ENCODE results near the gene CSTF2. TPM values are rescaled to one million over a fixed set of nuclear protein-coding genes. Genes with fewer than 3 reads are reported as not detected.
A peak's percentile ranks its signal among the peaks of the same experiment; 100 is the strongest.

Gene CSTF2
- total and polyA plus RNA-seq, 2 donors (not counting 1 experiment from before 2014, with no cell fraction given) = 11.4 to 16.3 TPM

- H3K27ac ChIP-seq (ENCODE audit: insufficient read depth, low read length) = no peak overlapping the region
- peak; percentile 1 to 13 for DNase-seq (ENCODE audit: low read depth in 2 of 2)
Observed at GRCh38 chrX:100829730-100830129, 9.5 kb downstream of the CSTF2 start.

GRCh38 chrX:100830143-100830542 lies 10.0 kb downstream of the CSTF2 start:
- TF ChIP-seq EZH2 (IDR thresholded peaks at IDR 0.05; ENCODE audit: low read length, missing control alignments) = no peak
- no peak for TF ChIP-seq CTCF (conservative IDR thresholded peaks at IDR 0.05 in 1 of 2, IDR thresholded peaks at IDR 0.05 in 1 of 2; ENCODE audit: low read depth in 1 of 2, low read length in 2 of 2)
- H3K27me3 ChIP-seq (ENCODE audit: control insufficient read depth, insufficient read depth, low read length) = no peaks in the 10 kb centered on the region
- H3K9me3 ChIP-seq (ENCODE audit: control insufficient read depth, insufficient read depth, low read depth, low read length) = no peaks in the 10 kb centered on the region
- no peak overlapping the region for H2AFZ ChIP-seq (ENCODE audit: low read length)
- H3K4me1 ChIP-seq (ENCODE audit: control insufficient read depth, extremely low read depth, insufficient read depth, low read length) = no peaks in the 10 kb centered on the region
- H3K4me3 ChIP-seq (replicated peaks in 1 of 4; ENCODE audit: control extremely low read depth in 1 of 4, insufficient read depth in 1 of 4, low read depth in 3 of 4, low read length in 4 of 4) = no peak overlapping the region
- no peaks in the 10 kb centered on the region for H3K79me2 ChIP-seq (ENCODE audit: control insufficient read depth, insufficient read depth, low read length)
- H3K4me2 ChIP-seq (ENCODE audit: extremely low read depth, insufficient read depth, low read length) = no peak overlapping the region
- H4K20me1 ChIP-seq (ENCODE audit: control insufficient read depth, extremely low read depth, insufficient read depth, low read length) = no peaks in the 10 kb centered on the region
- H3K9ac ChIP-seq (ENCODE audit: insufficient read depth, low read length) = no peak overlapping the region
- no peaks in the 10 kb centered on the region for H3K36me3 ChIP-seq (ENCODE audit: control insufficient read depth, insufficient read depth, low read length)
- H3K27ac ChIP-seq (ENCODE audit: insufficient read depth, low read length) = no peak overlapping the region
- DNase-seq (ENCODE audit: low read depth in 2 of 2) = no peak

More at GRCh38 chrX:100829730-100830129, 9.5 kb downstream of the CSTF2 start:
- Histone ChIP-seq H3K79me2 (ENCODE audit: control insufficient read depth, insufficient read depth, low read length) (no peaks in the 10 kb centered on the region), H3K9ac (ENCODE audit: insufficient read depth, low read length) (no peak overlapping the region), H3K36me3 (ENCODE audit: control insufficient read depth, insufficient read depth, low read length) (no peaks in the 10 kb centered on the region), H3K27me3 (ENCODE audit: control insufficient read depth, insufficient read depth, low read length) (no peaks in the 10 kb centered on the region), H4K20me1 (ENCODE audit: control insufficient read depth, extremely low read depth, insufficient read depth, low read length) (no peaks in the 10 kb centered on the region), H3K9me3 (ENCODE audit: control insufficient read depth, insufficient read depth, low read depth, low read length) (no peaks in the 10 kb centered on the region), H3K4me3 (replicated peaks in 1 of 4; ENCODE audit: control extremely low read depth in 1 of 4, insufficient read depth in 1 of 4, low read depth in 3 of 4, low read length in 4 of 4) (no peak overlapping the region), H2AFZ (ENCODE audit: low read length) (no peak overlapping the region), H3K4me1 (ENCODE audit: control insufficient read depth, extremely low read depth, insufficient read depth, low read length) (no peaks in the 10 kb centered on the region), H3K4me2 (ENCODE audit: extremely low read depth, insufficient read depth, low read length) (no peak overlapping the region)
- TF ChIP-seq EZH2 (IDR thresholded peaks at IDR 0.05; ENCODE audit: low read length, missing control alignments) (no peak), CTCF (conservative IDR thresholded peaks at IDR 0.05 in 1 of 2, IDR thresholded peaks at IDR 0.05 in 1 of 2; ENCODE audit: low read depth in 1 of 2, low read length in 2 of 2) (no peak)

GRCh38 chrX:100830547-100830946 lies 10.4 kb downstream of the CSTF2 start:
- H3K4me1 ChIP-seq (ENCODE audit: control insufficient read depth, extremely low read depth, insufficient read depth, low read length) = no peaks in the 10 kb centered on the region
- DNase-seq (ENCODE audit: low read depth in 2 of 2) = no peak
- TF ChIP-seq CTCF (conservative IDR thresholded peaks at IDR 0.05 in 1 of 2, IDR thresholded peaks at IDR 0.05 in 1 of 2; ENCODE audit: low read depth in 1 of 2, low read length in 2 of 2) (no peak), EZH2 (IDR thresholded peaks at IDR 0.05; ENCODE audit: low read length, missing control alignments) (no peak)
- no peak overlapping the region for H2AFZ ChIP-seq (ENCODE audit: low read length)
- H3K9me3 ChIP-seq (ENCODE audit: control insufficient read depth, insufficient read depth, low read depth, low read length) = no peaks in the 10 kb centered on the region
- no peak overlapping the region for H3K4me2 ChIP-seq (ENCODE audit: extremely low read depth, insufficient read depth, low read length)
- H3K79me2 ChIP-seq (ENCODE audit: control insufficient read depth, insufficient read depth, low read length) = no peaks in the 10 kb centered on the region
- H3K9ac ChIP-seq (ENCODE audit: insufficient read depth, low read length) = no peak overlapping the region
- no peaks in the 10 kb centered on the region for H3K36me3 ChIP-seq (ENCODE audit: control insufficient read depth, insufficient read depth, low read length)
- H3K27ac ChIP-seq (ENCODE audit: insufficient read depth, low read length) = no peak overlapping the region
- no peaks in the 10 kb centered on the region for H3K27me3 ChIP-seq (ENCODE audit: control insufficient read depth, insufficient read depth, low read length)
- no peaks in the 10 kb centered on the region for H4K20me1 ChIP-seq (ENCODE audit: control insufficient read depth, extremely low read depth, insufficient read depth, low read length)
- H3K4me3 ChIP-seq (replicated peaks in 1 of 4; ENCODE audit: control extremely low read depth in 1 of 4, insufficient read depth in 1 of 4, low read depth in 3 of 4, low read length in 4 of 4) = no peak overlapping the region
